HG03196 (cell line): Measurements from ENCODE around the gene LTF.

ENCODE experiments used
- ATAC-seq: cut with Tn5 transposase; IDR thresholded peaks from one replicate; pipeline ENCODE4 v1.9.1; 2021; ENCODE audit not compliant: unreplicated experiment

The LTF gene

DNA sequence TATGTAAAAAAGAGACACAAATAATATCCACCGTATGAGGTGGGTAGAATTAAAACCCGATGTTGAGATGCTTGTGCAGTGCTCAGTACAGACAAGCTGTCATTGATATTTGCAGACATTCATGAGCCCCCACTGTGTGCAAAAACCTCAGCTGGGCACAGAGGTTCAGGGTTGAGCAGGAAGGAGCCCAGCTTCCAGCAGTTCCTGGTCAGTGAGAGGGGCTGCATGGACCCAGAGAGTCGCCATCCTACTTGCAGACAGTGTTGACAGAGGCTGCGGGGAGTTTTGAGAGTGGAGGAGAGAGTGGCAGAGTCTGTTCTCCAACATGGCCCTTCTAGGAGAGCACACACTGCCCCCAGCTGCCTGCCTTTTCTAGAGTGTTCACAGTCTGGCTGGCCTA is 6.1 kb upstream of the LTF start:
- ATAC-seq: no peak

DNA sequence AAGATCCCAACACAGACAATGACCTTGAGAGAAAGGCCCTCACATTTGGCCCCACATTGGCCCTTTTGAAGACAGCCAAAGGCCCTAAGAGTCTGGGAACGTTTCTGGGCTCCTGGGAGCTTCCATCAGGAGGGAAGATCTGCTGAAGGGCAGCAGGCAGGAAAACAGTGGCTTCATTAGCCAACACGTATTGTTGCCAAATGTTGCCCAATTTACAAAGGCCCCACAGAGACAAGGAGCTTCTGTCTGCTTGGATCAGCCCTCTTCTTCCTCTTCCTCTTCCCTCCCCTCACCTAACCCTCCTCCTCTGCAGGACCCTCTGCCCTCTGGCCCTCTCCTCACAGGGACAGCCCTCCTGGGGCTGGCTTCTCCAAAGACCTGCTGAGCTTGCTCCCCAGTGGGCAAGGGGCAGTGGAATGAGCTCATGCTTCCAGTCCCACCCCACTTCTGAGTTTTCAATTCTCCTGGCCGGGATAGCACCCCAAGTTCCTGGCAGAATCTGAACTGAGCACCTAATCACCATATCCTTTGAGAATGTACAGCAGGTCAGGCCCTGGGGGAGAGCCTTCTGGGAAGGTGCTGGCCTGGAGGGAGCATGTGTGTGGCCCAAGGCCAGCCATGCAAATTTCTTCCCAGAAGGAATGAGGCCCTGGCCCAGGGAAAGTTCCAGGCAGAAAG is 5.1 kb upstream of the LTF start:
- ATAC-seq: no peak

DNA sequence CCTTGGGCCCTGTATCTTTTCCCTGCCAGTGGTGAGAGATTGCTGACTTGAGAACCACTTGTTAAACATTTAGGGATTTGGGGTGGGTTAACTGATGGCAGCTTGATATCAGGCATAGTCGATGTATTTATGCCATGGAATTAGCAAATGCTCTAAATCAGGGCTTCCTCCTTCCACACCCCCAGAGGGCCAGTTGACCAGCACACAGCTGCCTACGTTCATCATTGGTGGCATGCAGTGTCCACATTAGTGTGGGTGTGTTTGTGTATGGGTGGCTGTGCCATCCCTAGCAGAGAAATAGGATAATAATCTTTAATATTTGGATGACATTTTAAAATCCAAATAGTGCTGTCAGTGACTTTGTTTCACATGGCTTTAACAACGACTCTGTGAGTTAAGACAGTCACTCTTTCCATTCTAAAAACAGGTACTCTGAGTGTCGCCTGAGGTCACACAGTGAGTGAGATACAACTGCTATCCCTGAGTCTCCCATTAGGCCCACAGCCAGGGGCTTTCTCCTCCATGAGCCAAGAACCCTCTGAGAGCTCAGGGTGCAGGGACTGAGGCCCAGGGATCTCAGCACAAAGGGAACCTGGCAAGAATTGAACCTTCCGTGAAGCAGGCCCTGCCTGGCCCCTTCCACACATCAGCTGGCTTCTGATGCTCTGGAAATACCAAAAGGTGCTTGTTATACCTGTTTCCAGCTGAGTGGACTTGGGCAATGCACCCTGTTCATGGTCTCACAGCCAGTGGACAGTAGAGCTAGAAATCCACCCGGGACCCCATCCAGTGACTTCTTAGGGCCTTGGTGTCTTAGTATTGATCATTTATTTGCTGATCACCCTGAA is 4.3 kb upstream of the LTF start:
- no peak for ATAC-seq

DNA sequence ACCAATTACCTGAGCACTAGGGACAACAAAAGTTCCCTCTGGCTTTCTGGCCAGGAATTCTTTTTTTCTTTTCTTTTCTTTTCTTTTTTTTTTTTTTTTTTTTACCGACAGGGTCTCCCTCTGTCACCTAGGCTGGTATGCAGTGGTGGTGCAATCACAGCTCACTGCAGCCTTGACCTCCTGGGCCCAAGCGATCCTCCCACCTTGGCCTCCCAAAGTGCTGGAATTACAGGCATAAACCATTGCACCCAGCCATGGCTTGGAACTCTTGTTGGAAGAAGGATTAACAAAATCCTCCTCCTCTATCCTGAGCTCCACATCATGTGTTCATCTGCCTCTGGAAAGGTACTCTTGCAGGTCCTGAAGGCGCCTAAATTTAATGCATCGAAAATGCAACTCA is 2.9 kb upstream of the LTF start:
- no peak for ATAC-seq

DNA sequence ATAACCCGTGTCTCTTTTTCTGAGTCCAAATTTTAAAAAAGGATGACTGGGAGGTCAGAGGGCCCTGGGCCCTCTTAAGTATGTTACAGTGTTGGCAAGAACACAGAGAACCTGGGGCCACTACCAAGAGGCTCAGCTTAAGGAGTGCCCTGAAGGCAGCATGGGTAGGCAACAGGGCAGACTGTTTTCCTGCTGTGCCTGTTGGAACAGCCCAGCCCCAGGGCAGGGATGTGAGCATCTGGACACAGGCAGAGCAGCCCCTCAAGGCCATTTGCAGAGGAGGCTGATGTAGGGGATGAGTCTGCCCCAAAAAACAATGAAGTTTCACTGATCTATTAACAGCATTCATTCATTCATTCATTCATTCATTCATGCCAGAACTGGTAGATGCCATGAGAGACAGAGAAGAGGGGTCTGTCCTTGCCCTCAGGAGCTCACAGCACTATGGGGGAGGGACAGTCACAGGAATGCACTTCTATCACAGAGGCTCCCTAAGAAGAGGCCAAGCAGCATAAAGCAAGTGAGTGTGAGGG is 2.2 kb upstream of the LTF start:
- ATAC-seq: no peak

DNA sequence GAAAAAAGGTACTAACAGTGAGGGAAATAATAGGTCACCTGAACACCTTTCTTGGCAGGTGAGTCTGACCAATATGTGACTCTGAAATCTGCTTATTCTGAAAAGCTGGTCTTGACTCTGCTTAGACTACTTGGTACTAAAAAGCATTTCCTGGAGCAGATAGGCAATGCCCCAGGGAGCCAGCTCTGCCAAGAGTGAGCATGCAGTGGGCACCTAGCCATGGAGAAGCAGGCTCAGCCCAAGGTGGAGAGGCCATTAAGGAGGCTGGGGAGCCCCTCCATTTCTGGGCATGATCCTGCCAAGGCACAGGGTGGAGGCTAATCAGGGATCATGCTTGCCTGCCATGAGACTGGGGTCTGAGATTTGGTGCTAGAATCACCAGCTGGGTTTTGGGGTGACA is 1.6 kb upstream of the LTF start:
- no peak for ATAC-seq

DNA sequence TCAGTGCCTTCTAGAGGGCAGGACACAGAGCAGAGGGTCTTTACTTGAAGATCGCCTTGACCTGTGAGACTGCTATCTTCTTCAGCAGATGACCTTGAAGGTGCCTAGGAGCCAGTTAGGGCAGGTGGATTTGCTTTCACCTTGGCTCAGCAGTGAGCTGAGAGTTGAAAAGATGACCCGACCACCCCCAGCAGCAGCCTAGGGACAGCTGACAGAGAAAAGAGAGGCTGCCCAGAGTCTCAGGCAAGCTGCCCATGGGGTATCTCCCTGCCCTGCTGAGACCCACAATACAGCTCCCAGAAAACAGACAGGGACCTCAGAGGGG is 453 bp upstream of the LTF start:
- ATAC-seq: no peak

DNA sequence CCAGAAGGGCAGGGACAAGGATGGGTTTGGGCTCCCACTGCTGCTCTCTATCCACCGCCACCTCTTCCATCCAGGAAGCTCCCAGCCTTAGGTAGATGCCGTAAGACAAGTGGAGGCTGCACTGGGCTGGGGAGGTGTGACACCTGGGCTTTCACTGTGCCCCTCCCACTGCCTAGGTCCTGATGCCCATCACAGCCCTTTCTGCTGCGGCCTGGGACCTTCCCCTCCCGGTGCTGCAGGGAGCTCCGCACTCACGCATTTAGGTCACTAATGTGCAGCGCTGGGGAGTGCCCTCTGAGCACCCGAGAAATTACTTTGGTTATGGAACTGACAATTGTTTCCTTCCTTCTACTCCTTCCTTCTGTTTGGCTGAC is 850 bp downstream of the LTF start:
- ATAC-seq: no peak

DNA sequence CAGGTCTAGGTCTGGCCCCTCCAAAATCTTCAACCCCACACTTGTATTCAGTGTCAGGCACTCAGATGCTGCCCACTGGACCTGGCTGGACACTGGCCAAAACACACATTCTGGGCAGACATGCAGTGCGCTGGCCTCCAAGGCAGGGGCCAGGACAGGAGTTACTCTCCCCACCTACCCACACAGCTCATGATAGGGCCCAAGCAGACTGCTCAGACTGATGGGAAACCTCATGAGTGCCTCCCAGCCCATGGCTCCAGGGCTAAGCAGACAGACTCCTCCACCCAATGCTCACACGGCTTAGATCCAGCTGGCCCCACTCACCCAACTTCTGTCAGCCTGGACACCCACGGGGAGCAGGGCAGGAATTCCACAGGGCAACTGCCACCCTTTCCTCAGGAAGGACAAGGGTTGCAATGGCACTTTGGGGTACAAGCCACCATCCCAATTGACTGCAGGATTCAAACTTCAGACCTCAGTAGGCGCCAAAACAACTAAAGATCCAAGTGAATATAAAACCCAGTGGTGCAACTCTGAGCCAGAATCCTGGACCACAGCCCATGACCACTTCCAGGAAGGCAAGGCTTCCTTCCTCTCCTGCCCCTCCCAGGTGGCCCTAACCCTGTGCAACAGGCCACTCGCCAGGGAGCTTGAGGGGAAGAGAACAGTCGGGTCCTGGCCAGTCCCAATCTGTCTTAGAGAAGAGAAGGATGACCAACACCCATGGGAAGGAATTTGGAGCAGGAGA is 1.4 kb downstream of the LTF start:
- no peak for ATAC-seq

DNA sequence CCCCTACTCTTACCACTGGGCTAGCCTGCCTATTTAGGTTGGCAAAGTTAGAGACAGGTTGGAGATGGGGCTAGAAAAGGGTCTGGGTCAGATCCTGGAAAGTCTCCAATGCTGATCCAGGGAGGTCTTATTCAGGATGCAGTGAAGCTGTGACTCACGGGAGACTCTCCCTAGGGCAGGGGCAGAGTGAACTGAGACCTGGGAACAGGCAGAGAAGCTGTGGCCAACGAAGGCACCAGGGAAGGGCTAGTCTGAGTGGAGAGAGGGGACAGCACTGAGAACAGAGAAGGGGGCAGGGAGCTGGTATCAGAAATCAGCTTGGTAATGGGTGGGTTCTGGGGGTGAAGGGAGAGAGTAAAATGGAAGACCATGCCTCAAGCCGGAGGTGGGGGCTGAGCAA is 2.2 kb downstream of the LTF start:
- no peak for ATAC-seq

DNA sequence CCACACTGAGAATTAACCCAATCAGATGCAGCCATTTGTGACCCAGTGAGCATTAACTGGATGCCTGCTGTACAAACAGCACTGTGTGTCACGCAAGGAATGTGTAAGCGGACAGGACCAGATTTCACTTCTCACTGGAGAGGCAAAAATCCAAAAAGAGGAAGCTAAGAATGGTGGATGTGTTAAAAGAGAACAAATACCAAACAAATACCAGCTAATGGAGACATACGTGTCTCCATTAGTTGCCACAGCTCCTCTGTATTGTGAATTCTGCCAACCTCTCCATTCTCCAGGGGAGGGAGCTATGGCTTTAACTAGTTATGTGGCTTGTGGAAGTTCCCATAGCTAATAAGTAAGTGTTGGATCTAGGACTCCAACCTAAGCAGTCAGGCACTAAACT is 2.6 kb downstream of the LTF start:
- no peak for ATAC-seq

DNA sequence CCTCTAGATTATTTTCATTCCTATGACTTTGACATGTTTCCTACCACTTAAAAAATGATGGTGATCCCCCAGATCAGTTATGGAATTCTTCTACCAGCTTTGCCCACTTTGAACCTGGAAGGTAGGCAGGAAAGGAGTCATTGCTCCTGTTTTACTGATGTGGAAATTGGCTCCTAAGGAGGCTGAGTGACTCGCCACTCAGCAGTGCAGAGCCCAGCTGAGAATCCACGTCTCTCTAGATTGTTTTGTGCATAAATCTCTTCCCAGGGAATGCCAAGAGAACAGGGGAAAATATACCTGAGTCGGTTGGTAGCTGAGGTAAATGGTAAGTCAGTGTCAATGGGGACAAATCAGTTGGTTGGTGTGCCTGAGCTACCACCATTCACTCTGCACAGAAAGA is 4.7 kb downstream of the LTF start:
- ATAC-seq: no peak

DNA sequence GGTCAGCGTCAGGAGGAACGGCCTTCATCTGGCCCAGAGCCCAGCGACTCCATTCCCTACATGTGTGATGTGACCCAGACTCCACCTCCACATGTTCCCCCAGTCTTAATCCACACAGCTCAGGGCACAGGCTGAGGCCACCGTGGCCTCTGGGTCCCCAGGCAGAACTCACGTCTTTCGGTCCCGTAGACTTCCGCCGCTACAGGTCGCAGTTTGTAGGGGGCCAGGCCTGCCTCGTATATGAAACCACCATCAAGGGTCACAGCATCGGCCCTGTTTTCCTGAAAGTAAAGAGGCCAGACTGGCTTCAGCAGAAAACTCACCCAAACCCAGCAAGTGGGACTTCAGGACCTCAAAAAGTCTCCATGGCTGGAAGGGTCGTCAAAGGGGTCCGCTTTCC is 8.6 kb downstream of the LTF start:
- ATAC-seq: no peak

DNA sequence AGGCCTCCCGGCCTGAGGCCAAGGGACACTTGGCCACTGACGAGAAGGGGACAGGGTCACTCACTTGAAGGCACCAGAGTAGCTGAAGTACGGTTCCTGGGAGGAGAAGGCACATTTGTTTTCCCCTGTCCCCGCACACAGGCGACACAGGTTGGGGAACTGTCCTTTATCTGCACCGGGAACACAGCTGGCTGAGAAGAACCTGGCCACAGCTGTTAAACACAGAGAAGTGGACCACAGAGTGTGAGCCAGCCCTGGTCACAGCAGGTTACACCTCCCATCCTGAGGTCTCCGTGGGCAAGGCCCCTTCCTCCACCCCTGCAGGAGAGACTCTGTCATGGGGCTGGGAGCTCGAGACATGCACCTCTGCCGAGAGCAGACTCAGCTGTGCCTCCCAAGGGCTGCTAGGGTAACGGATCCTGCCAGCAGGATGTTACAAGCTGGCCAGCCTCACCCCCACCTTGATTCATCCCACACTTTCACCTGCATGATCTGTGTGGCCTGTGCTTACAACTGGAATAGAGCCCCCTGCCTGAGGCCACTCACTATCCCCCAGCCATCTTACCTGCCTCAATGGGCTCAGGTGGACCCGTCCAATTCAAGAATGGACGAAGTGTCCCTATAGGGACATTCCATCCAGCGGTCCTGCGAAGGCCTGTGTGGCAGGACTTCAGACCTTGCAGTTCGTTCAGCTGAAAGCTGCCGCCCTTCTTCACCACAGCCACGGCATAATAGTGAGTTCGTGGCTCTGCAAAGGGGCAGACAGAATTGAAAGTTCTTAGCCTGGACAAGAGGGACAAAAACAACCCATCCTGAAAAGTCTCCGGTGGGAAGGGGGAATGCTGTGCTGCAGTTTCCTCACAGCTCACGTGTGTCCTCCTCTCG is 9.2 kb downstream of the LTF start:
- no peak for ATAC-seq

DNA sequence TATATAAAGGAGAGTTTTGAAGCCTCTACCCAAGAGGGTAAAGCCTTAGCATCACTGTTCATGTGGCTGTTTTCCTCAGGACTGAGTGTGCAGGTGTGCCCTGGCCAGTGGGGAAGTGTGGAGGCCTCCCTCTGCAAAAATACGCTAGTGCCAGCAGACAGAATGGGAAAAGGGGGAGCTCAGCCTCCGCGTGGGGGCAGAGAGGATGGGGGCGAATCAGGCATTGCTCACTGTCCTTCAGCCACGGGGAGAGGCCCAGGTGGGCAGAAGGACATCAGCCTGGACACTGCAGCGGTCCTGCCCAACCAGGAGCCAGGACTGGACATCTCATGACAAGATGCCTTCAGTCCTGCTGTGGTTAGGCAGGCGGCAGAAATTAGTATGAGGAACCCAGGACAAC is 10.1 kb downstream of the LTF start:
- ATAC-seq: no peak

DNA sequence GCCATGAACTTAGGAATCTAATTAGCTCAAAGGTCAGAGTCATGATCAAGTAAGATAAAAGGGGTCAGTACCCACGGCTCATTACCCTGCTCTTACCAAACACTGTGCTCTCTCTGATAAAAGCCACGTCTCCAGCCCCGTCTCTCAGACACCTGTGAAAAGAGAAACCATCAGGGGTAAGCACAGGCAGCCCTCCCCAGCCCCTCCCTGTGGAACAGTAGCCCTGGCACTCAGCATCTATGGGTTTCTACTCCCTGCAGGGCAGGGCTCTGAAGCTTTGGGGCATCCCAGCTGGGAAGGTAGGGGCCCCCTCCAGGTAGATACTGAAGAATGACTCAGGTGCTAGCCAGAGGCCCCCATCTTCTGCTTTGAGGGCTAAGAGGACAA is 10.5 kb downstream of the LTF start:
- ATAC-seq: no peak

DNA sequence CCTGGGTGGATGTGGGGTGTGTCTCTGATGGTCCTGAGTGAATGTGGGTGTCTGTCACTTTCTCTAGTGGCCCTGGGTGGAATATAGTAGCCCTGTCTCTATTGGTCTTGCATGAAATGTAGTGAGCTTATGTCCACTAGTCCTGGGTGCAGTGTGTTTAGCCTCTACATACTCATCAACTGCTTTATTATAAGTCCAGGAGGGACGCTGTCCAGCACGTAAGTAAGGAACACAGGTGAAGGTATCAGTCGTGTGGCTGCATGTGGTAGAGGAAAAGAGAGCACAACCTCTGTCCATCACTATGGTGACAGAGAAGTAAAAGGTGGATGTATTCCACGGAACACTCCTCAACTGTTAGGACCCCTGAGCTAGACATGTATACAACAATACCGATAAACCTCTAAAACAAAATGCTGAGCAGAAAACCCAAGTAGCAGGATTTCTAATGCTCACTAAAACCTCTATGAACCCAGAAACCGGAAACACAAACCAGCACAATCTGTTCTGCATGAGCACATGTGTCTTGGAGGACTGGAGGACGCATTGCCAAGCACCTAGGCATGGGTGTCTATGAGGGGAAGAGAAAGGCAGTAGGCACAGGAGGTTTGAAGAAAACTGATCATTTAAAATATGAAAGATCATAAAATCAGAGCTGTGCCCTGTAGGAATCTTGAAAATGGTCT is 11.0 kb downstream of the LTF start:
- no peak for ATAC-seq

DNA sequence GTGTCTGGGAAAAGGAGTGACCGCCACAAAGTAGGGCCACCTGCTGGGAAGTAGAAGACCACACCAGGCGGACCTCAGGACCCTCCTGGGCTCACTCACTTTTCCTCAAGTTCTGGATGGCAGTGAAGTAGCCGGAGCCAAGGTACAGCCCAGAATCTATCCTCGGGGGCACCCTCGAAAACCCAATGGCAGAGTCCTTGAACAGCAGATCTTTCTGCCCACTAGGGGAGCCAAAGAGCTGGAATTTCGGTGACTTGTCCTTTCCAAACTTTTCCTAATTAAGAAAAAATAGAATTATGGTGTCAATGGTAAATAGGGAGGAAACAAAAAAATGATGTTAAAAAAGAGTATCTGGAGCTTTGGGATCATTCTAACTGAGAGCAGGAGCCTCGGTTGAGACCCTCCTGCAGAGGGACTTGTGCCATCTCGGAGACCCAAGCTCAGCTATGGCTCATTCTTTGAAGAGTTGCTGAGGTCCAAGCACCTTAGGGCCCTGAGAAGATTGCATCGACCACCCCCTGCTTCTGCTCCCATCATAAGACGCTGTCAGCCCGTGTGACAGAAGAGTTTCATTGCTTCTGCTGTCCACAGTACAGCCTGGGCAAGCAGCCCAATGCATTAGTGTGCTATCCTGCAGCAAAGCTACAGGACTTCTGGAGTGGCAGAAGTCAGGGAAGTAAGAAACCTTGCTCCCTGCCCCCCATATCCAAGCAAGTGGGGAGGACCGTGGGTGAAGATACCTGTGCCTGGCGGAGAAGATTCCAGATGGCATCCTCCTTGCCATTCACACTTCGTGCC is 14.8 kb downstream of the LTF start:
- ATAC-seq: no peak

DNA sequence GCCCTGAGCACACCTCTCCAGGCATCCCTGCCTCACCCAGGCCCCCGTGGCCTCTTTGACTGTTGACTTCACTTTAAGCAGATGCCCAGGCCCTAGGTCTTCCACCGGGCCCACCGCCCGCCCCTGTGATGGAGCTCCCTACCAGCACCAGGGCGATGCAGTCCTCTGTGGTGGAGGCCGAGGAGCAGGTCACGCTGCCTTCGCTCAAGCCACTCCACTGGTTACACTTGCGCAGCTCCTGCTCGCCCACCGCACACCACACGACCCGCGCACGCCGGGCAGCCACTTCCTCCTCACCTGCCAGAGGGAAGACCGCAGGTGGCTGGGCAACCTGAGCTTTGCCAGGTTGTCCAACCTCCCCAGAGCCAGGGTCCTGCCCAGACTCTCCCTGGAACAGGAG is 16.0 kb downstream of the LTF start:
- ATAC-seq: no peak
